C4-2B (cell line): ENCODE data around the gene RBM20.

ENCODE experiments used
- H3K27ac ChIP-seq: fragments of 450-650 bp; 2 replicates; pipeline ENCODE4 v1.5.1; 2017
- ZFX ChIP-seq: fragments of 450-650 bp; IDR thresholded peaks from 2 replicates; pipeline ENCODE4 v1.6.1; 2017
- TF ChIP-seq, protein P1 (sequence below): fragments of 450-650 bp; conservative IDR thresholded peaks from 2 replicates; pipeline ENCODE4 v1.5.1; 2017; ENCODE audit warnings: mild to moderate bottlenecking

The RBM20 gene

DNA sequence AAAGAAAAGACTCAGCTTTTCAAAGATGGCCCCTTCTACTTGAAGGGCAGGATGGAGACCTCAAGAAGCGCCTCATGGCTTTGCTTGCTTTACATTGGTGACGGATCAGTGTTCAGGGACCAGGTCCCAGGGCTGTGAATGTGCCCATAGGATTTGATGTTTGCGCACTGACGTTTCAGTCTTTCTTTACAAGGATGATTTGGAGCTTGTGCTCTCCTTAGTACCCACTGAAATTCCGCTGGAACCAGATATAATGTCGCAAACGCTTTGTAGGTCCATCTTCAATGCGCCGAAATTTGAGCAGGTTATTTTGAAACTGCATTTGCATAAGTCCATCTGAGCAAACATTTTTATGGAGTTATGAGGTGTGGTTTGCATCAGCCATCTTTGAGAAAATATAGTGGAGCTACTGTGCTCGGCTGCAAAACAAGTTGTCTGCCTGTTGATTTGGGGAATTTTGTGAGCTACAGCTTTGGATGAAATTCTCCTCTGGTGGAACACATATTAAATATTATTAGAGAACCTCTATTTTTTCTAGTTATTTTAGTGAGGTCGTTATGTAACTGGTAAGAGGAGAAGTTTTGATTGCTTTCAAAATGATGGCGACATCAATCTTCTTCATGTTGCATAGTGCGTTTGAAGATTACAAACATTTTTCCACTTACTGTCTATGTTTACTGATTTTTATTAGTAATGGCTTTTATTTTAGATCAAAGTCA is 2.4 kb downstream of the RBM20 start:
- TF ChIP-seq, protein P1, sequence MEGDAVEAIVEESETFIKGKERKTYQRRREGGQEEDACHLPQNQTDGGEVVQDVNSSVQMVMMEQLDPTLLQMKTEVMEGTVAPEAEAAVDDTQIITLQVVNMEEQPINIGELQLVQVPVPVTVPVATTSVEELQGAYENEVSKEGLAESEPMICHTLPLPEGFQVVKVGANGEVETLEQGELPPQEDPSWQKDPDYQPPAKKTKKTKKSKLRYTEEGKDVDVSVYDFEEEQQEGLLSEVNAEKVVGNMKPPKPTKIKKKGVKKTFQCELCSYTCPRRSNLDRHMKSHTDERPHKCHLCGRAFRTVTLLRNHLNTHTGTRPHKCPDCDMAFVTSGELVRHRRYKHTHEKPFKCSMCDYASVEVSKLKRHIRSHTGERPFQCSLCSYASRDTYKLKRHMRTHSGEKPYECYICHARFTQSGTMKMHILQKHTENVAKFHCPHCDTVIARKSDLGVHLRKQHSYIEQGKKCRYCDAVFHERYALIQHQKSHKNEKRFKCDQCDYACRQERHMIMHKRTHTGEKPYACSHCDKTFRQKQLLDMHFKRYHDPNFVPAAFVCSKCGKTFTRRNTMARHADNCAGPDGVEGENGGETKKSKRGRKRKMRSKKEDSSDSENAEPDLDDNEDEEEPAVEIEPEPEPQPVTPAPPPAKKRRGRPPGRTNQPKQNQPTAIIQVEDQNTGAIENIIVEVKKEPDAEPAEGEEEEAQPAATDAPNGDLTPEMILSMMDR = no peak
- no peak for TF ChIP-seq ZFX
- H3K27ac ChIP-seq = no peak overlapping the region

DNA sequence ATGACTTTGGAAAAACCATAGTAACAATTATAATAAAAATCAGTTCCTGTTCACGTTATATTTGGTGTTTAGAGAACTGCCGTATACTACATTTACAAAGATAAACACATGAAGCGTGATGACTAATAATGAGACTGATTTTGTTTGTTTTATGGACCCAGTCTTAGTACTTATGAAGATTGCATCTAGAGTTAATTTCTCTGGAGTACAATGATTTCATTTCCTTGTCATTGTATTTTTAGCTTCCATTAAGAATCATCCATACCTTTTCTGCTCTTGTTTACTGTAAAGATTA is 2.9 kb downstream of the RBM20 start:
- no peak for TF ChIP-seq ZFX
- TF ChIP-seq, protein P1 = no peak
- no peak overlapping the region for H3K27ac ChIP-seq

- TF ChIP-seq, protein P1 = peak; percentile 7; the same call in 1 of the 2 replicates
- no peak for TF ChIP-seq ZFX
- H3K27ac ChIP-seq = no peak overlapping the region
Measured at GRCh38 chr10:110648692-110649346, 4.7 kb downstream of the RBM20 start.

DNA sequence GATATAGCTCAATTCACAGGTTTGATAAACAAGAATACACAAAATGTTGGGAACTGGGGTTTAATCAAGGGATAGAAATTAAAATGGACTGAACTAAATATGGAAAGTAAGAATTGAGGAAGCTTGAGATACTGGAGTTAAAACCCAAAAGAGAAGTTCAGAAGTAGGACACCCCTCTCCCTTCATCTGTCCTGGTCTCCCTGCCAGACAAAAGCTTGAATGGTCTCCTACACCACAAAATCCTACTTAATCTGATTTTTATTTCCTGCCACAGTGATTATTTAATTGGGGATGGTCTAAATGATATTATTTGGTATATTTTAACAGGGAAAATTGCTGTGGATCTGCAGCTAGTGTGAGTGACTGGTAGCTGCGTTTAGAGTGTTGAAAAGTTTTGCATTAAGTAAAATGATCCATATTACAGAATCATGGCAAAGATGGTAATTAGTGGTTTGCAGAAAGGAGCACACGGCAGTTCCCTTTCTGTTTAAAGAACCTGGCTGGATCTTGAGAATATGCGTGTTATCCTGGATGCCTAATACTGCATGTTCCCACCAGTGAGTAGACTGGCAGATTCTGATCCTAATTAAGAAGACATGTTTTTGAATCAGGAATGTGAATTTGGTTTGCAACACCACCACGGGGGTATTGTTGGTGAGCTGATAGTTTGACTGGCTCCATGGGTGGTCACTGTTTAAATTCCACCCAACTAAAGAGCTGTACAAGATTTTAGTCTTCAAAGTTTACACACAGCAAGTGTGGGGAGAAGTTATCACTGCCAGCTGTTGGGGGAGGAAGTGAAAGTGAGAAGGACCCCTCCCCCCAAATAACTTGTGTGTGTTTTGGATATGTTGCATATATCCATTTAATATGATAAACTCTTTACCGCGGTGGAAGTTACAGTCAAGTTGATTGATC is 5.5 kb downstream of the RBM20 start:
- TF ChIP-seq, protein P1 = no peak
- no peak for TF ChIP-seq ZFX
- H3K27ac ChIP-seq = no peak overlapping the region

DNA sequence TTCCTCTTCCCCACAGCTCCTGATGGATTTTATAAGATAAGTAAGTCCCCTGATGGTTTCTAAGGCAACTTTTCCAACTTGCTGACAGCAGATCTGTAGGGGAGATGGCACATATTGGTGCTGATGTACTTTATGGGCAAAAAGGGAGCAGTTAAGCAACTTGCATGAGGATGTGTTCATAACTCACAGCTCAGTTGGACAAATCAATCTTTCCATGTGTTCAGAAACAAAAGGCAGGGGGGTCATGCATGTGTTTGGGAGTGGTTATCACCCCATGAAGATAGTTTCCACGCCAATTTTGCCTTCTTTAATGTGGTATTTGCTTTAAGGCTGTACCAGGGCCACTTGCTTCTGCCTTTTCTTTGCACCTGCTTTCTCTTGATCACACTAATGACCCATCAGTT is 6.1 kb downstream of the RBM20 start:
- H3K27ac ChIP-seq = no peak overlapping the region
- TF ChIP-seq, protein P1 = no peak
- TF ChIP-seq ZFX = no peak

DNA sequence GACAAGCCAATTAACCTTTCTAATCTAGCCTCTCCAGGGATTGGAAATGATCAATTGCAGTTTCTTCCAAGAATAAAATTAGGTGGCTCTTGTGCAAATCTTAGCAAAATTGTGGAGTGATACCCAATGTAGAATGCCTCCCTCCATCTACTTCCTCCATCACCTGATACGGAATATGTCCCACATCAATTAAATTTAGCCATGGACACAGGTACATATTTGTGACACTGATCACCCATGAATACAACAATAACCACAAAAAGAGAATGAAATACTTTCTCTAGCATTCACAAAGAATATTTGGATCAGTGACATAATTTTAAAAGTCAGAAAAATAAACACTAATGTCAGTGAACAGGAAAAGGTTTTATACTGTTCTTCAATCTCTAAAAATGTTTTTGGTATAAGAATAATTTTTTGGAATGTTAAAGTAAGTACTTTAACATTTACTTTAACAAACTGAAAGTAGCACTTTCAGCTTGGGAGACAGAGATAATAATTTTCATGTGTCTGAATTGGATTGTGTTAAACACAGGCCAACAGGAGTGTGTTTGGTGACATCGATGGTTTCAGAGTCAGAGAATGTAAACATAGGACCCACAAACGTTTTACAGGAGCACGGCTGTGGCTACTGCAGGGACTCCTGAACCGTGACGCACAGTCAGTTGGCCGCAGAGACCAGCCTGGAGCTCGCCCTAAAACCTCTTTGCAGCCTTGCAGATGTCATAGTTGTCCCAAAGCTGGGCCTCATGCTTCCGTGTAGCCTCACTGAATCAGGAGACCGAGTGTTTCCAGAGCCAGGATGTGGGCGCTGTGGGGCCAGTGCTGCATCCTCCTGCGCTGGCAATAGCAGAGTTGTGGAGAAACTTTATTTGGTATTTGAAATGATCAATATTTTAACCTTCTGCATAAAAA is 7.2 kb downstream of the RBM20 start:
- no peak for TF ChIP-seq ZFX
- TF ChIP-seq, protein P1 = no peak
- no peak overlapping the region for H3K27ac ChIP-seq
